ENCODE data around the gene OR6B1. TPM values are rescaled to one million over a fixed set of nuclear protein-coding genes. Genes with fewer than 3 reads are reported as not detected.

OR6B1 gene
- total and polyA plus RNA-seq, 2 of the 8 experiments (the other 6 are each of a cell fraction or from before 2014, with no cell fraction given) = not detected

DNA sequence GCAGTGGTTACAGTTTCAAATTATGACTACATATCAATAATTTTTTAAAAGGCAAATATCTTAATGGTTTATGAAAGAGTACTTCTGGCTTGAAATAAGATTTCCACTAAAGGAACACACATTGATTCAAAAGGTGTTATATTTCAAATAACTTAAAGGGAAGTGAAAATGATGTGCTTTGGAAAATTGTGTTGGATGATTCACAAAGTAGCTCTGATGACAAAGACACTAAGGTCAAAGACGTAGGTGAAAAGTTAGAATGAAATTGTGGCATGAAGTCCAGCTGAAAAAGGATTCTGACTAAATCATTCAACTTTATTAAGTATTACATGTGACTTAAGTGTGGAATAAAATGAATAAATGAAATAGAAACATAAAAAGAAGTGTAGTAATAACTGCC is 27.9 kb downstream of the OR6B1 start:
- 81% methylated on average over 1 of the region's 1 CpG; no CpG with 5 or more reads in 1 of the 2 experiments for WGBS, 2 experiments (ENCODE audit: extremely low coverage in 1 of 2, insufficient coverage in 1 of 2, insufficient read length in 1 of 2, insufficient replicate concordance in 2 of 2, low coverage in 1 of 2, low lambda C conversion rate in 2 of 2, missing lambda C conversion rate in 1 of 2)
- H3K79me2 ChIP-seq (ENCODE audit: control insufficient read depth in 1 of 2, insufficient read depth in 2 of 2, low read length in 2 of 2) = no peaks in the 10 kb centered on the region
- DNase-seq (ENCODE audit: low read depth in 1 of 2, low spot score in 2 of 2) = no peak
- H3K4me2 ChIP-seq (ENCODE audit: insufficient read depth in 1 of 2, low read depth in 2 of 2, low read length in 2 of 2) = no peak overlapping the region
- H2AFZ ChIP-seq (ENCODE audit: low read length) = no peak overlapping the region
- no peak overlapping the region for H3K14ac ChIP-seq (ENCODE audit: insufficient read length)
- no peak overlapping the region for H3K4me3 ChIP-seq (ENCODE audit: extremely low read depth in 1 of 4, insufficient read depth in 2 of 4, low read depth in 3 of 4, low read length in 4 of 4)
- H3K9ac ChIP-seq (replicated peaks in 1 of 4; ENCODE audit: extremely low read depth in 1 of 4, low read depth in 3 of 4, low read length in 3 of 4) = no peak overlapping the region
- no peaks in the 10 kb centered on the region for H3K9me3 ChIP-seq (ENCODE audit: insufficient read depth in 2 of 2, low read depth in 1 of 2, low read length in 1 of 2)
- H2BK20ac ChIP-seq (ENCODE audit: low read length) = no peak overlapping the region
- H3K36me3 ChIP-seq (ENCODE audit: control insufficient read depth in 2 of 4, insufficient read depth in 4 of 4, low read length in 3 of 4) = no peaks in the 10 kb centered on the region
- no peaks in the 10 kb centered on the region for H3K4me1 ChIP-seq (replicated peaks in 1 of 4; ENCODE audit: control insufficient read depth in 3 of 4, insufficient read depth in 4 of 4, low read length in 3 of 4)
- H3K79me1 ChIP-seq (ENCODE audit: low read depth, low read length) = no peaks in the 10 kb centered on the region
- H2BK5ac ChIP-seq (ENCODE audit: low read depth, low read length) = no peak overlapping the region
- no peak overlapping the region for H4K5ac ChIP-seq (ENCODE audit: insufficient read length, low read depth, low read length)
- no peaks in the 10 kb centered on the region for H3K27me3 ChIP-seq (replicated peaks in 1 of 4; ENCODE audit: control insufficient read depth in 3 of 4, extremely low read depth in 1 of 4, insufficient read depth in 3 of 4, low read length in 3 of 4)
- H2BK15ac ChIP-seq (ENCODE audit: low read length) = no peak overlapping the region
- no peak overlapping the region for H4K91ac ChIP-seq (replicated peaks; ENCODE audit: insufficient read length, low read length)
- ChIA-PET CTCF (ENCODE audit: partially characterized antibody) (interaction anchor here (1.0 to 2.4 kb wide), 6 partner anchors 10 to 139 kb away, joined by 3 to 5 read pairs (median 4); no protein-coding TSS in a partner anchor), POLR2A (ENCODE audit: partially characterized antibody) (no interaction called here)
- no peak for FAIRE-seq
- no peak overlapping the region for H2AK5ac ChIP-seq (ENCODE audit: low read depth, low read length)
- no peak overlapping the region for H4K8ac ChIP-seq (ENCODE audit: extremely low read depth, insufficient read depth, low read length)
- H3K27ac ChIP-seq (ENCODE audit: low read depth, low read length) = no peak overlapping the region
- no peak overlapping the region for H2BK12ac ChIP-seq (ENCODE audit: low read depth, low read length)
- H2BK120ac ChIP-seq (replicated peaks; ENCODE audit: low read depth, low read length) = no peak overlapping the region
- H3K18ac ChIP-seq (ENCODE audit: extremely low read depth, low read length) = no peak overlapping the region
- no peak overlapping the region for H3K56ac ChIP-seq (replicated peaks; ENCODE audit: insufficient read length, low read depth, low read length)
- no peak overlapping the region for H3K4ac ChIP-seq (replicated peaks; ENCODE audit: insufficient read length, low read depth, low read length)
- H3K23me2 ChIP-seq (ENCODE audit: low read depth, low read length) = no peaks in the 10 kb centered on the region
- no peak overlapping the region for H3K23ac ChIP-seq (ENCODE audit: insufficient read length)
- H4K20me1 ChIP-seq (replicated peaks in 1 of 2; ENCODE audit: control insufficient read depth in 1 of 2, insufficient read depth in 2 of 2, low read length in 2 of 2) = no peaks in the 10 kb centered on the region
- TF ChIP-seq CREB1 (IDR thresholded peaks at IDR 0.05) (no peak), RAD21 (IDR thresholded peaks at IDR 0.05 in 1 of 2, conservative IDR thresholded peaks at IDR 0.05 in 1 of 2; ENCODE audit: low read depth in 2 of 2, low read length in 2 of 2) (no peak), POLR2A (IDR thresholded peaks at IDR 0.05; ENCODE audit: control extremely low read depth in 1 of 2, low read depth in 2 of 2, low read length in 2 of 2) (no peak), SIN3A (conservative IDR thresholded peaks at IDR 0.05 in 1 of 2, IDR thresholded peaks at IDR 0.05 in 1 of 2; ENCODE audit: low read depth in 1 of 2, low read length in 2 of 2) (no peak), PHF8 (conservative IDR thresholded peaks at IDR 0.05; ENCODE audit: low read depth, low read length) (no peak)

Measured in H1 (cell line).